Measurements from ENCODE around the gene ADCK2.
A peak's percentile ranks its signal among the peaks of the same experiment; 100 is the strongest.
"Not testable (repeated sequence)": the region's sequence is repeated elsewhere in the genome, so short reads cannot be mapped to it uniquely, and the experiment has no call there.

Gene ADCK2

GRCh38 chr7:140696024-140696679 is 23.4 kb downstream of the ADCK2 start:
- DNase-seq (ENCODE audit: low read depth) = peak; percentile 82

- peak; percentile 60 for DNase-seq (ENCODE audit: low read depth)
Observed at GRCh38 chr7:140696680-140697446, 24.1 kb downstream of the ADCK2 start, which contains the start of gene NDUFB2. NDUFB2 (plus strand) TSS chr7:140696708; CDS start chr7:140696745, 37 bp downstream.

- no peak for DNase-seq (ENCODE audit: low read depth)
Observed at GRCh38 chr7:140697447-140698143, 24.9 kb downstream of the ADCK2 start.

- no peak for DNase-seq (ENCODE audit: low read depth)
Observed at GRCh38 chr7:140698477-140698876, 25.7 kb downstream of the ADCK2 start.

GRCh38 chr7:140702774-140703173 is 30.0 kb downstream of the ADCK2 start:
- no peak for DNase-seq (ENCODE audit: low read depth)

DNA sequence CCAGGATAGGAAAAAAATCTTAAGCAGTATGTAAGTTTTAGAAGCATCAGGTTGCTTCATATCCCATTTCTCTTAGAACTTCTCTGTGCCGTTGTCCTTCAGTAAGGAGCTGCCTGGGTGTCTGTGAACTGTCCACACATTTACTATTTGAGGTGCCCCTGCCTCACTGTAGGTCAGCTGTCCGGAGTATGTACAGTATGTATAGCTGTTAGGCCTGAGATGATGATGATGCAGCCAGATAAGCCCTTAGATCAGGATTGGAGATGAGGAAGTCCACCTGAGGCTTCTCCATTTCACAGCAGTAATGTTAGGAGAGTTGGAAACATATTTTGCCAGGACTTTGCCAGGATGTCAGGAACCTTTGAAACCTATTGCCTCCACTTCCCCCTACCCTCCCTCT is 31.5 kb downstream of the ADCK2 start:
- no peak for DNase-seq (ENCODE audit: low read depth)

DNA sequence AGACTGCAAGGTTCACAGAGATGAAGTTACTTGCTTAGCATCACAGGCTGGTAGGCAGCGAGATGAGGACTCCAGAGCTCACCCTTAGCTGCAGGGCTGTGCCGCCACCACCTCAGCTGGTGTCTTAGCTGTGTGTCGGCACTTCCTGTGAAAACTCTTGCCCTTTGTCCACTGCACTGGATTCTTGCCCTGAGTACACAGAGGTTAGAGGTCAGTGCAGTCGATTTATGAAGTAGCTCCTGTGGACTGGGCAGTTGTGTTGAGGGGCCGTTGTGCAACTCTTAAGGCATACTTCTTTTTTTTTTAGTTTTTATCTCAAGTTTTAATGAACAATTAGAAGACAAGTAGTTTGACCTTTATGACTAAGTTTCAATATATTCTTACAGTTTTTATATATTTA is 34.4 kb downstream of the ADCK2 start:
- DNase-seq (ENCODE audit: low read depth) = no peak

- DNase-seq (ENCODE audit: low read depth) = not testable (repeated sequence)
Observed at GRCh38 chr7:140708764-140709163, 36.0 kb downstream of the ADCK2 start.

- not testable (repeated sequence) for DNase-seq (ENCODE audit: low read depth)
Observed at GRCh38 chr7:140712392-140712791, 39.6 kb downstream of the ADCK2 start.

GRCh38 chr7:140714331-140715040 is 41.7 kb downstream of the ADCK2 start:
- DNase-seq (ENCODE audit: low read depth) = no peak

DNA sequence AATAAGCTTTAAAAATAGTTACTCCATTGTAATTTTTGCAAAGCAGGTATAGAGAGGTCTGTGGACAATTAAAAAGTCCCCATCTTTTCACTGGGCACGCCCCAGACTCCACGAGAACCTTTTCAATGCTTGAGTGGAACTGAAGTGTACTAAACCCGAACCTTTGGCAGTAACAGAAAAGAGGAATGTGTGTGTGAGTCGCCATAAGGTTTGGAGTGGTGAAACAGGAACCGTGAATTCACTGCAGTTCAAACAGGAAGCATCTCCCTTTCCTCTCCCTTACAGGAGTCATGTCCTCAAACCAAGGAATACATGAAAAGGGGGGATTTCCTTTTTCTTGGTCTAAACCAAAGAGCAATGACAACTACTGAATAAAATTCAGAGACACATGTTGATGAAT is 47.0 kb downstream of the ADCK2 start:
- no peak for DNase-seq (ENCODE audit: low read depth)

GRCh38 chr7:140722254-140722653 is 49.5 kb downstream of the ADCK2 start:
- DNase-seq (ENCODE audit: low read depth) = no peak

DNA sequence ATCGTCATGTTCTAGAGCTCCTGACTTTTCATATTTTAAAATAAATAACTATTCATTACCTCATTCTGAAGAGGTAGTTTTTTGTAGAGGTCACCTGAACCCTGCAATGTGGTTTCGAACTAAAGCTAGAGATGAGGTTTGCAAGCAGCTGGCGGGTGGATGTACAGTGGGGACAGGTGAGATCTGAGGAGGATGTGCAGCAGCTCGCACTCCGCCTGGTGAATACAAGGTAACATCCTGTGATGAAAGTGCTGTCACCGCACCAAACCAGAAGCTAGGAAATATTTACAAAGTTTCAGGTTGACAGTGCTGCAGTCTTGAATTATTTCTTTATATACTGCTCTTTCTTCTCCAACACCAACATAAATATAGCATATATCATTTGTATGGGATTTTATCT is 50.3 kb downstream of the ADCK2 start:
- DNase-seq (ENCODE audit: low read depth) = no peak

DNA sequence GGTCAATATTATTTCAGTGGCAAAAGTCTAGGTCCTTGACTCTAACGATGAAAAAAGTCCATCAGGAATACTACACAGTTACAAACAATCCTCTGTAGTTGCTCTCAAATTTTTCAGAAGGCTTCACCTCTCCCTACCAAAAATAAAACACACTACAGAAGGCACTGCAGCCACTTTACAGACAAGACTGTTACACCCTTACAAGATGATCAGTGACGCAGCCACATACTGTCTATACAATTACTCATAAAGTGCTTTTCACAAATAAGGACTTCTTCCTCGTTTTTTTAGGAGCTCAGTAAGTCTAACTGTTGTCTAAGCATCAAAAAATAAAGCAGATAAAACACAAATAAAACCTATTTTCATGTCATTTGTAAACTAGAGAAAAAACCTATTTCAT is 50.8 kb downstream of the ADCK2 start:
- DNase-seq (ENCODE audit: low read depth) = no peak

- DNase-seq (ENCODE audit: low read depth) = no peak
Observed at GRCh38 chr7:140724706-140725105, 52.0 kb downstream of the ADCK2 start.

DNA sequence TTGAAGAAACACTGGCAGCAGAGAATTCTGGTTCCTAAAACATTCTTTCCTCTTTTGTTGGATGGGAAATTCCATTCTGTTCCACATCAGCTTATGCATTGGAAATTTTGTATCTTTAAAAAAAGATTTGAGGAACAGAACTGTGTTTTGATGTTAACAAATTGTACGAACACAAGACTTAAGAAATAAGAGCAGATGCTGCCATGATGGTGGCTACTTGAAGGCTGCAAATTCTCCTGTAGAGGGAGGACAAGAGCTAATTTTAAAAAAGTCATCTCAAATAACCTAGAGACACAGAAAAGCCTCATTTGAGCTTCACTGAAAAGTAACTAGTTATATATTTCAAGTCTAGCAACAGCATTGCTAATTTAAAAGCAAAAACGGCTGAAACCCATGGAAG is 53.5 kb downstream of the ADCK2 start:
- DNase-seq (ENCODE audit: low read depth) = no peak

DNA sequence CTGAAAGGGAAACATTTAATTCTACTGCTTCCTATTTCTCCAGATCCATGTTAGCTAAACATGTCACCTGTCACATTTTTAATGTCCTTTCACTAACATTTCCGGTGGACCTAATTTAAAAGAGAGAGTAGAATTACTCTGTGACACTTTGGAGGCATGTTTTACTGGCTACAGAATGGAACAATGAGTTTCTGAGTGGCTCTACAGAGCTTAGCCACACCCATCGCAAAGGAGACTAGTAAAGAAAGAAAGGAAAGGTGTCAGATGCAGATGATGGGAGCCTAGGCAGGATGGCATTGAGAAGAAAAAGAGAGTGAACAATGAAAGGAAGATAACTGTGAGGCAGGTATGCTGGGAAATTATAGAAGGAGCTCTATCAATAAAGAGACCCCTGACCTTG is 59.7 kb downstream of the ADCK2 start:
- DNase-seq (ENCODE audit: low read depth) = no peak

DNA sequence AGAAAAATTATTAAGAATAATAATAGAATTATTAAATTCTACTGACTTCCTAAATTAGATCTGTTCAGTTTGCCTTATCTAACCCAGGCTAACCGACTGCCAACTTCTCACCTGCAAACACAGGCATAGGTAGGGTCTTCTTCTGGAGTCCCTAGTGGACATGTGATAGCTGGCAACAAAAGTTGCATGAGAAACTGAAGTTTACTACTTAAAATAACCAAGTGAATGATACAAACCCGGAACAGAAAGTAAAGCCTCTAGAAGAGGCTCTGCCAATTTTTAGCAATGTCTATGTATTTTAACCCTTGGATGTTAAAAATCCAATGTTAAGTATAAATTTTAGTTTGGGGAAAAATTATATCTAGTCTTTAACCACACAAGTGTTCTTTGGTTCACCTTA is 61.4 kb downstream of the ADCK2 start:
- no peak for DNase-seq (ENCODE audit: low read depth)

DNA sequence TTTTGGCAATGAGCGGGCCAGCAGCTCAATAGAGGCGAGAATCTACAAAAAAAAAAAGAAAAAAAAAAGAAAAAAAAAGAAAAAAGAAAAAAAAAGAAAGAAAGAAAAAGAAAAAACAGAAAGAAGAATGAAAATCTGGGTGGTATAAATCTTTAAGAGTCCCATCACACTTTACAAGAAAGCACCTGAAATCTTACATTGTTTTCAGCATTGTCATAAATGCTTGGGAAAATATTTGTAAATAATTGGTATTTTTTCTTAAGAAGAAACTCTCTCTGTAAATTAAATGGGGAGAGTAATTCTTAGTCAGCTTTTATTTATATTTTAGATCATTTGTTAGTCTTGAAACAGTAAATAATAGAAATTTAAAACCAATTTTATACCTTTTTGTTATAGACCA is 62.0 kb downstream of the ADCK2 start:
- no peak for DNase-seq (ENCODE audit: low read depth)

GRCh38 chr7:140738280-140738679 is 65.5 kb downstream of the ADCK2 start:
- DNase-seq (ENCODE audit: low read depth) = no peak

DNA sequence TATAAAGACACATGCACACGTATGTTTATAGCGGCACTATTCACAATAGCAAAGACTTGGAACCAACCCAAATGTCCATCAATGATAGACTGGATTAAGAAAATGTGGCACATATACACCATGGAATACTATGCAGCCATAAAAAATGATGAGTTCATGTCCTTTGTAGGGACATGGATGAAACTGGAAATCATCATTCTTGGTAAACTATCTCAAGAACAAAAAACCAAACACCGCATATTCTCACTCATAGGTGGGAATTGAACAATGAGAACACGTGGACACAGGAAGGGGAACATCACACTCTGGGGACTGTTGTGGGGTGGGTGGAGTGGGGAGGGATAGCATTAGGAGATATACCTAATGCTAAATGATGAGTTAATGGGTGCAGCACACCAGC is 70.5 kb downstream of the ADCK2 start:
- DNase-seq (ENCODE audit: low read depth) = not testable (repeated sequence)

GRCh38 chr7:140744005-140744404 is 71.3 kb downstream of the ADCK2 start:
- no peak for DNase-seq (ENCODE audit: low read depth)

Measured in GM04504 (cell line).